CD4-positive, alpha-beta T cell treated with Interleukin-17A for 1 hour (primary cell): ENCODE results near the gene IRF2BP2.
"Not testable (repeated sequence)": the region's sequence is repeated elsewhere in the genome, so short reads cannot be mapped to it uniquely, and the experiment has no call there.

Source experiments
- DNase-seq: peaks from one replicate; pipeline ENCODE4 v3.0.0-alpha.2; 2020

IRF2BP2 gene

GRCh38 chr1:234610061-234610665 lies at the start of gene IRF2BP2:
IRF2BP2 (minus strand) TSS chr1:234610178; CDS start chr1:234609494, 684 bp downstream.
- peak; percentile 88 for DNase-seq

GRCh38 chr1:234659538-234659937 lies 49.6 kb upstream of the IRF2BP2 start:
- no peak for DNase-seq

GRCh38 chr1:234658138-234658537 lies 48.2 kb upstream of the IRF2BP2 start:
- DNase-seq: no peak

GRCh38 chr1:234656944-234657654 lies 47.1 kb upstream of the IRF2BP2 start:
- DNase-seq: peak; percentile 20

GRCh38 chr1:234656070-234656895 lies 46.3 kb upstream of the IRF2BP2 start:
- no peak for DNase-seq

GRCh38 chr1:234655328-234656069 lies 45.5 kb upstream of the IRF2BP2 start:
- no peak for DNase-seq

GRCh38 chr1:234654002-234654733 lies 44.2 kb upstream of the IRF2BP2 start:
- DNase-seq: no peak

- DNase-seq: no peak
These were observed 39.6 kb upstream of the IRF2BP2 start for GRCh38 chr1:234649432-234650081.

GRCh38 chr1:234647758-234648157 lies 37.8 kb upstream of the IRF2BP2 start:
- no peak for DNase-seq

- no peak for DNase-seq
These were observed 37.3 kb upstream of the IRF2BP2 start for GRCh38 chr1:234647245-234647644.

GRCh38 chr1:234645964-234646363 lies 36.0 kb upstream of the IRF2BP2 start:
- no peak for DNase-seq

GRCh38 chr1:234645474-234645953 lies 35.5 kb upstream of the IRF2BP2 start:
- no peak for DNase-seq

GRCh38 chr1:234644928-234645327 lies 35.0 kb upstream of the IRF2BP2 start:
- no peak for DNase-seq

- no peak for DNase-seq
These were observed 33.8 kb upstream of the IRF2BP2 start for GRCh38 chr1:234643850-234644134.

- DNase-seq: no peak
These were observed 33.3 kb upstream of the IRF2BP2 start for GRCh38 chr1:234643111-234643849.

- no peak for DNase-seq
These were observed 32.5 kb upstream of the IRF2BP2 start for GRCh38 chr1:234642428-234642827.

- DNase-seq: no peak
These were observed 30.0 kb upstream of the IRF2BP2 start for GRCh38 chr1:234639961-234640360.

GRCh38 chr1:234638832-234639799 lies 29.1 kb upstream of the IRF2BP2 start:
- no peak for DNase-seq

- not testable (repeated sequence) for DNase-seq
These were observed 24.9 kb upstream of the IRF2BP2 start for GRCh38 chr1:234634922-234635321.

GRCh38 chr1:234634387-234634786 lies 24.4 kb upstream of the IRF2BP2 start:
- DNase-seq: no peak
